ENCODE measurements around the gene HOXC12.

Gene HOXC12

GRCh38 chr12:53997204-53998109 is 42.8 kb downstream of the HOXC12 start:
- DNase-seq (ENCODE audit: low read depth), result no peak

GRCh38 chr12:53998110-53998899 is 43.6 kb downstream of the HOXC12 start:
- DNase-seq (ENCODE audit: low read depth), result no peak

- no peak for DNase-seq (ENCODE audit: low read depth)
Observed at GRCh38 chr12:53998900-53999236, 44.2 kb downstream of the HOXC12 start.

GRCh38 chr12:53999559-54000115 is 44.9 kb downstream of the HOXC12 start:
- DNase-seq (ENCODE audit: low read depth), result no peak

- DNase-seq (ENCODE audit: low read depth), result no peak
Observed at GRCh38 chr12:54000116-54001114, 45.7 kb downstream of the HOXC12 start, which contains the start of gene HOXC9. HOXC9 (plus strand) TSS chr12:54000161; CDS start chr12:54000189, 28 bp downstream.

GRCh38 chr12:54001283-54002187 is 46.8 kb downstream of the HOXC12 start:
- no peak for DNase-seq (ENCODE audit: low read depth)

- DNase-seq (ENCODE audit: low read depth), result no peak
Observed at GRCh38 chr12:54002278-54002914, 47.7 kb downstream of the HOXC12 start.

- DNase-seq (ENCODE audit: low read depth), result no peak
Observed at GRCh38 chr12:54002915-54003389, 48.2 kb downstream of the HOXC12 start.

- no peak for DNase-seq (ENCODE audit: low read depth)
Observed at GRCh38 chr12:54003625-54004024, 48.9 kb downstream of the HOXC12 start.

GRCh38 chr12:54004063-54004840 is 49.5 kb downstream of the HOXC12 start:
- DNase-seq (ENCODE audit: low read depth), result no peak

GRCh38 chr12:54004841-54005530 is 50.3 kb downstream of the HOXC12 start:
- DNase-seq (ENCODE audit: low read depth), result no peak

GRCh38 chr12:54005531-54005852 is 50.8 kb downstream of the HOXC12 start:
- DNase-seq (ENCODE audit: low read depth), result no peak

GRCh38 chr12:54005853-54006558 is 51.3 kb downstream of the HOXC12 start:
- peak; percentile 74 for DNase-seq (ENCODE audit: low read depth)

- no peak for DNase-seq (ENCODE audit: low read depth)
Observed at GRCh38 chr12:54006559-54007220, 52.0 kb downstream of the HOXC12 start.

GRCh38 chr12:54007538-54008259 is 53.0 kb downstream of the HOXC12 start:
- no peak for DNase-seq (ENCODE audit: low read depth)

- DNase-seq (ENCODE audit: low read depth), result no peak
Observed at GRCh38 chr12:54008260-54008552, 53.5 kb downstream of the HOXC12 start.

Data from T follicular helper cell (primary cell).